PC-9 (cell line): ENCODE measurements around the gene PRUNE2. TPM values are rescaled to one million over a fixed set of nuclear protein-coding genes. Genes with fewer than 3 reads are reported as not detected.

ENCODE experiments used
- BruUV-seq: library from RNA; stranded (reverse); fragments of 400-500 nt; replicated peaks from 2 replicates; lab custom pipeline; 2021; lab: Mats Ljungman, UMichigan
- CTCF ChIA-PET: fragments of 300-600 bp; sonication (Branson Sonifier 250); formaldehyde crosslinking; loops from one replicate; lab custom pipeline; 2022; ENCODE audit warnings: antibody characterized with exemption; lab: Charles Lee
- POLR2A ChIA-PET: fragments of 300-600 bp; sonication (Branson Sonifier 250); formaldehyde crosslinking; loops from one replicate; lab custom pipeline; 2022; ENCODE audit warnings: antibody characterized with exemption; ENCODE audit not compliant: unreplicated experiment; lab: Charles Lee
- DNase-seq, 2 experiments: peaks; one replicate each; pipeline versions ENCODE4 v3.0.0 to v3.0.0-alpha.2; 2015 to 2022; ENCODE audit warnings: mixed read lengths in 1 of 2
- H2AFZ ChIP-seq: fragments of 200-600 bp; sonication (generic); 2 replicates; pipeline ENCODE4 v1.8.1; 2017; ENCODE audit warnings: antibody characterized with exemption
- H3F3A ChIP-seq: fragments of 200-600 bp; sonication (generic); 2 replicates; pipeline ENCODE4 v1.8.1; 2017; ENCODE audit warnings: antibody characterized with exemption, mild to moderate bottlenecking, low read depth; ENCODE audit not compliant: insufficient read depth
- H3K27ac ChIP-seq: fragments of 200-600 bp; sonication (generic); 2 replicates; pipeline ENCODE4 v1.6.1; 2016; ENCODE audit warnings: mixed run types
- H3K27me3 ChIP-seq: fragments of 200-600 bp; sonication (generic); 2 replicates; pipeline ENCODE4 v1.6.1; 2016; ENCODE audit warnings: low read depth, mixed run types; ENCODE audit not compliant: insufficient read depth
- H3K36me3 ChIP-seq: fragments of 200-600 bp; sonication (generic); 2 replicates; pipeline ENCODE4 v1.6.1; 2016; ENCODE audit warnings: low read depth, mixed run types
- H3K4me1 ChIP-seq: fragments of 200-600 bp; sonication (generic); replicated peaks from 2 replicates; pipeline ENCODE4 v1.6.1; 2016; ENCODE audit warnings: mixed run types; ENCODE audit not compliant: insufficient read depth
- H3K4me2 ChIP-seq: fragments of 200-600 bp; sonication (generic); 2 replicates; pipeline ENCODE4 v1.6.1; 2017; ENCODE audit warnings: mixed run types
- H3K4me3 ChIP-seq: fragments of 200-600 bp; sonication (generic); 2 replicates; pipeline ENCODE4 v1.6.1; 2016; ENCODE audit warnings: mixed run types
- H3K79me2 ChIP-seq: fragments of 200-600 bp; sonication (generic); 2 replicates; pipeline ENCODE4 v1.6.1; 2017; ENCODE audit warnings: low read depth, mixed run types
- H3K9me2 ChIP-seq: fragments of 200-600 bp; sonication (generic); 2 replicates; pipeline ENCODE4 v1.8.1; 2017; ENCODE audit warnings: mild to moderate bottlenecking; ENCODE audit not compliant: insufficient read depth
- H3K9me3 ChIP-seq: fragments of 200-600 bp; sonication (generic); 2 replicates; pipeline ENCODE4 v1.8.1; 2016; ENCODE audit warnings: low read depth; ENCODE audit not compliant: insufficient read depth
- H4K20me1 ChIP-seq: fragments of 200-600 bp; sonication (generic); 2 replicates; pipeline ENCODE4 v1.8.1; 2017; ENCODE audit not compliant: insufficient read depth
- CTCF ChIP-seq: fragments of 200-600 bp; sonication (generic); conservative IDR thresholded peaks from 2 replicates; pipeline ENCODE4 v1.6.1; 2017; ENCODE audit warnings: mixed run types, antibody characterized with exemption, mild to moderate bottlenecking, moderate library complexity
- EZH2 ChIP-seq: fragments of 200-600 bp; sonication (generic); IDR thresholded peaks from 2 replicates; pipeline ENCODE4 v1.8.0; 2017; ENCODE audit warnings: antibody characterized with exemption, low read depth
- intact Hi-C: fragments of 100-400 bp; cut with micrococcal nuclease; formaldehyde crosslinking; loops from one replicate; pipeline ENCODE4 v1.10.0; 2022; ENCODE audit not compliant: unreplicated experiment
- total RNA-seq: library from RNA; stranded (reverse); gene quantifications from 2 replicates; pipeline ENCODE4 v1.2.3, GENCODE V29; 2021

Gene PRUNE2
- total RNA-seq, 1 experiment from 2014 or later: 0.20 TPM

GRCh38 chr9:76800901-76801300 is 105.0 kb downstream of the PRUNE2 start:
- Histone ChIP-seq H3F3A (no peaks in the 10 kb centered on the region), H3K4me2 (no peak overlapping the region), H3K4me3 (no peak overlapping the region), H3K4me1 (no peaks in the 10 kb centered on the region), H3K9me3 (no peaks in the 10 kb centered on the region), H4K20me1 (no peaks in the 10 kb centered on the region), H3K27ac (no peak overlapping the region), H3K27me3 (peaks cover 86% of the 10 kb centered on the region), H3K79me2 (no peaks in the 10 kb centered on the region), H2AFZ (no peak overlapping the region), H3K9me2 (no peaks in the 10 kb centered on the region), H3K36me3 (no peaks in the 10 kb centered on the region)
- CTCF ChIA-PET: no interaction called here
- POLR2A ChIA-PET: no interaction called here
- BruUV-seq: no TSS peak
- no peak for TF ChIP-seq EZH2
- no peak for TF ChIP-seq CTCF
- DNase-seq: no peak
- intact Hi-C loops: no loop called here

DNA sequence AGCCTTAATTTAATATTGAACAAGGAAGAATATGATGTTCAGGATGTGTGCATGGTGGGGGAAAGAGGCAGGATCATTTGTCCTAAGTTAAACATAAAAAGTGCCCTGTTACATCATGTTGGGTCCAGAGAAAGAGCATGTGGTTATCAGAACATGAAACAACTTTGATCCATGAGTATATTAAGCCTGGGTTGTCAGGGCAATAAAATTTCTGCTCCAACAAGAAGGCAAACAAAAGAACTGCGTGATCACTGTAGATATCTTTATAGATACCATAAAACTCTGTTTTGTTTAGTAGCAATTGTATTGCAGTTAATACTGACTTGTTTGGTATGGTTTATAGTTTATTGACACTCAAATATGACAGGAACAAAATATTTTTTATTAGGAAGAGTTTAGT is 106.4 kb downstream of the PRUNE2 start:
- Histone ChIP-seq H4K20me1 (no peaks in the 10 kb centered on the region; the same call in 1 of the 2 replicates), H2AFZ (no peak overlapping the region), H3K9me2 (no peaks in the 10 kb centered on the region), H3K4me2 (no peak overlapping the region), H3K27ac (no peak overlapping the region), H3F3A (no peaks in the 10 kb centered on the region), H3K79me2 (no peaks in the 10 kb centered on the region), H3K9me3 (no peaks in the 10 kb centered on the region), H3K4me3 (no peak overlapping the region), H3K36me3 (no peaks in the 10 kb centered on the region), H3K27me3 (peaks cover 85% of the 10 kb centered on the region), H3K4me1 (no peaks in the 10 kb centered on the region)
- no peak for TF ChIP-seq EZH2
- no peak for TF ChIP-seq CTCF
- intact Hi-C loops: no loop called here
- BruUV-seq: no TSS peak
- POLR2A ChIA-PET: no interaction called here
- no peak for DNase-seq
- CTCF ChIA-PET: no interaction called here

- peaks cover 83% of the 10 kb centered on the region for H3K27me3 ChIP-seq
- CTCF ChIA-PET: no interaction called here
- BruUV-seq: no TSS peak
These were observed 107.4 kb downstream of the PRUNE2 start for GRCh38 chr9:76798527-76798926.

More at GRCh38 chr9:76798527-76798926, 107.4 kb downstream of the PRUNE2 start:
- no peaks in the 10 kb centered on the region; the same call in 1 of the 2 replicates for H4K20me1 ChIP-seq
- intact Hi-C loops: no loop called here
- no peaks in the 10 kb centered on the region for H3K36me3 ChIP-seq
- no peak overlapping the region for H3K4me2 ChIP-seq
- no peaks in the 10 kb centered on the region for H3K9me2 ChIP-seq
- no peak overlapping the region for H3K4me3 ChIP-seq
- H3K27ac ChIP-seq: no peak overlapping the region
- POLR2A ChIA-PET: no interaction called here
- no peak overlapping the region for H2AFZ ChIP-seq
- DNase-seq: no peak
- no peaks in the 10 kb centered on the region for H3K79me2 ChIP-seq
- TF ChIP-seq EZH2: no peak
- no peak for TF ChIP-seq CTCF
- H3K4me1 ChIP-seq: no peaks in the 10 kb centered on the region
- H3K9me3 ChIP-seq: no peaks in the 10 kb centered on the region
- H3F3A ChIP-seq: no peaks in the 10 kb centered on the region
